GM23338 (cell line): ENCODE measurements around the gene MAPK8. TPM values are rescaled to one million over a fixed set of nuclear protein-coding genes. Genes with fewer than 3 reads are reported as not detected.

ENCODE experiments used
- ATAC-seq: fragments of 200-7000 bp; cut with Tn5 transposase; 3 replicates; pipeline ENCODE4 v1.9.1; 2020
- DNase-seq: peaks from one replicate; pipeline ENCODE4 v3.0.0-alpha.2; 2015; ENCODE audit warnings: low spot score
- H2AFZ ChIP-seq: fragments of 200-600 bp; sonication (generic); 2 replicates; pipeline ENCODE4 v1.8.0; 2016; ENCODE audit warnings: antibody characterized with exemption, mild to moderate bottlenecking, moderate library complexity
- H3F3A ChIP-seq: fragments of 200-600 bp; sonication (generic); replicated peaks from 2 replicates; pipeline ENCODE4 v1.8.0; 2017; ENCODE audit warnings: antibody characterized with exemption, mixed run types, low read depth
- H3K27ac ChIP-seq: fragments of 200-600 bp; sonication (generic); 2 replicates; pipeline ENCODE4 v1.6.1; 2016; ENCODE audit warnings: low read depth
- H3K27me3 ChIP-seq: fragments of 200-600 bp; sonication (generic); 2 replicates; pipeline ENCODE4 v1.8.0; 2016; ENCODE audit warnings: mild to moderate bottlenecking, mixed run types, moderate library complexity; ENCODE audit not compliant: insufficient read depth
- H3K36me3 ChIP-seq: fragments of 200-600 bp; sonication (generic); 2 replicates; pipeline ENCODE4 v1.8.0; 2016; ENCODE audit warnings: mild to moderate bottlenecking; ENCODE audit not compliant: insufficient read depth
- H3K4me1 ChIP-seq: fragments of 200-600 bp; sonication (generic); 2 replicates; pipeline ENCODE4 v1.8.0; 2016; ENCODE audit warnings: mild to moderate bottlenecking, moderate library complexity; ENCODE audit not compliant: insufficient read depth
- H3K4me2 ChIP-seq: fragments of 200-600 bp; sonication (generic); 2 replicates; pipeline ENCODE4 v1.7.1; 2017; ENCODE audit warnings: mixed run types
- H3K4me3 ChIP-seq: fragments of 200-600 bp; sonication (generic); 2 replicates; pipeline ENCODE4 v1.6.1; 2016; ENCODE audit warnings: mixed run types
- H3K79me2 ChIP-seq: fragments of 200-600 bp; sonication (generic); replicated peaks from 2 replicates; pipeline ENCODE4 v1.8.0; 2017; ENCODE audit warnings: mild to moderate bottlenecking; ENCODE audit not compliant: insufficient read depth
- H3K9me2 ChIP-seq: fragments of 200-600 bp; sonication (generic); 2 replicates; pipeline ENCODE4 v1.8.0; 2017; ENCODE audit not compliant: insufficient read depth
- H4K20me1 ChIP-seq: fragments of 200-600 bp; sonication (generic); replicated peaks from 2 replicates; pipeline ENCODE4 v1.8.0; 2017; ENCODE audit warnings: mild to moderate bottlenecking; ENCODE audit not compliant: insufficient read depth
- H3K27ac Mint-ChIP-seq: 2 replicates; pipeline ENCODE4 v1.8.0; 2020; ENCODE audit warnings: inconsistent platforms, mild to moderate bottlenecking, moderate library complexity, mixed read lengths
- H3K27me3 Mint-ChIP-seq: 3 replicates; pipeline ENCODE4 v1.8.0; 2022; ENCODE audit warnings: low read depth, mild to moderate bottlenecking, moderate library complexity, mixed read lengths, inconsistent platforms; ENCODE audit not compliant: insufficient read depth, poor library complexity
- H3K36me3 Mint-ChIP-seq: 3 replicates; pipeline ENCODE4 v1.8.0; 2021; ENCODE audit warnings: low read depth, mild to moderate bottlenecking, inconsistent platforms, moderate library complexity, mixed read lengths
- H3K4me1 Mint-ChIP-seq: 3 replicates; pipeline ENCODE4 v1.8.0; 2020; ENCODE audit warnings: mild to moderate bottlenecking, inconsistent platforms, mixed read lengths
- H3K4me3 Mint-ChIP-seq: 3 replicates; pipeline ENCODE4 v1.8.0; 2021; ENCODE audit warnings: moderate library complexity, mild to moderate bottlenecking, inconsistent platforms, mixed read lengths
- H3K9me3 Mint-ChIP-seq: 3 replicates; pipeline ENCODE4 v1.8.0; 2020; ENCODE audit warnings: moderate library complexity, mild to moderate bottlenecking, inconsistent platforms, mixed read lengths
- CREB1 ChIP-seq: fragments of 250-450 bp; sonication (Bioruptor Pico); IDR thresholded peaks from 2 replicates; pipeline ENCODE4 v1.5.0; 2020; ENCODE audit warnings: low read depth, mild to moderate bottlenecking, moderate library complexity
- EZH2 ChIP-seq: fragments of 200-600 bp; sonication (generic); IDR thresholded peaks from one replicate; pipeline ENCODE4 v1.8.0; 2017; ENCODE audit warnings: antibody characterized with exemption, mild to moderate bottlenecking, low read depth; ENCODE audit not compliant: unreplicated experiment
- EZH2phosphoT487 ChIP-seq: fragments of 200-600 bp; sonication (generic); IDR thresholded peaks from one replicate; pipeline ENCODE4 v1.8.1; 2018; ENCODE audit warnings: antibody characterized with exemption; ENCODE audit not compliant: unreplicated experiment
- JUNB ChIP-seq: IDR thresholded peaks from one replicate; pipeline ENCODE4 v1.6.1; 2016; ENCODE audit warnings: antibody characterized with exemption; ENCODE audit not compliant: unreplicated experiment
- NANOG ChIP-seq: IDR thresholded peaks from 2 replicates; pipeline ENCODE4 v1.6.1; 2016; ENCODE audit warnings: antibody characterized with exemption, borderline replicate concordance
- POLR2AphosphoS5 ChIP-seq: IDR thresholded peaks from 2 replicates; pipeline ENCODE4 v1.6.1; 2016; ENCODE audit warnings: antibody characterized with exemption, low read depth
- STAT1 ChIP-seq: IDR thresholded peaks from one replicate; pipeline ENCODE4 v1.6.1; 2016; ENCODE audit warnings: antibody characterized with exemption; ENCODE audit not compliant: unreplicated experiment
- ZNF114 ChIP-seq: fragments of 250-450 bp; sonication (Bioruptor Pico); IDR thresholded peaks from 2 replicates; pipeline ENCODE4 v1.5.0; 2020; ENCODE audit warnings: mild to moderate bottlenecking, moderate library complexity
- ZNF331 ChIP-seq: fragments of 250-450 bp; sonication (Bioruptor Pico); IDR thresholded peaks from 2 replicates; pipeline ENCODE4 v1.5.0; 2020; ENCODE audit warnings: low read depth, mild to moderate bottlenecking, moderate library complexity
- ZNF462 ChIP-seq: fragments of 250-450 bp; sonication (Bioruptor Pico); IDR thresholded peaks from 2 replicates; pipeline ENCODE4 v1.5.0; 2020; ENCODE audit warnings: mild to moderate bottlenecking, moderate library complexity
- polyA plus RNA-seq: library from polyadenylated mRNA; unstranded; fragments of >200 nt; fragmentation: Nextera tagmentation; extraction: Ambion mirVana; gene quantifications from 2 replicates; pipeline ENCODE4 v1.2.1, GENCODE V29; 2016
- total RNA-seq: library from RNA; depleted of rRNA; stranded (reverse); fragments of >200 nt; shearing (Covaris generic); gene quantifications from 2 replicates; pipeline ENCODE4 v1.2.3, GENCODE V29; 2014
- TF ChIP-seq, protein P1 (sequence below): IDR thresholded peaks from one replicate; pipeline ENCODE4 v1.6.1; 2018; ENCODE audit warnings: antibody characterized with exemption; ENCODE audit not compliant: unreplicated experiment
- TF ChIP-seq, protein P2 (sequence below): IDR thresholded peaks from 2 replicates; pipeline ENCODE4 v1.6.1; 2016; ENCODE audit warnings: antibody characterized with exemption
- TF ChIP-seq, protein P3 (sequence below), 2 experiments: fragments of 200-600 bp in 1 of 2; sonication (generic) in 1 of 2; conservative IDR thresholded peaks; 2 replicates each; pipeline versions ENCODE4 v1.5.1 to v1.6.1; 2016 to 2017; ENCODE audit warnings: antibody characterized with exemption in 2 of 2, low read depth in 2 of 2, mild to moderate bottlenecking in 2 of 2, moderate library complexity in 1 of 2

Gene MAPK8
- total and polyA plus RNA-seq, 2 experiments from 2014 or later, result 52.4 to 73.6 TPM

- no peak for DNase-seq
- no peak overlapping the region for H2AFZ ChIP-seq
These were observed 7.4 kb upstream of the MAPK8 start for GRCh38 chr10:48299066-48299465.

More at GRCh38 chr10:48299066-48299465, 7.4 kb upstream of the MAPK8 start:
- Histone ChIP-seq H3K4me1 (no peaks in the 10 kb centered on the region), H3K79me2 (no peaks in the 10 kb centered on the region), H3K27ac (no peak overlapping the region), H3K4me2 (no peak overlapping the region), H3K9me2 (0 out of 2 replicates have a peak, but pooled peaks cover 2% of the 10 kb centered on the region), H4K20me1 (no peaks in the 10 kb centered on the region), H3K4me3 (no peak overlapping the region), H3F3A (no peaks in the 10 kb centered on the region), H3K36me3 (no peaks in the 10 kb centered on the region), H3K27me3 (no peaks in the 10 kb centered on the region)
- H3K4me3 Mint-ChIP-seq, result no peak overlapping the region
- peaks cover 4% of the 10 kb centered on the region; the same call in 2 of the 3 replicates for H3K4me1 Mint-ChIP-seq
- peaks cover 4% of the 10 kb centered on the region for H3K27me3 Mint-ChIP-seq
- no peak overlapping the region for H3K27ac Mint-ChIP-seq
- ATAC-seq, result no peak
- H3K9me3 Mint-ChIP-seq, result no peaks in the 10 kb centered on the region
- H3K36me3 Mint-ChIP-seq, result no peaks in the 10 kb centered on the region
- TF ChIP-seq, protein P1, sequence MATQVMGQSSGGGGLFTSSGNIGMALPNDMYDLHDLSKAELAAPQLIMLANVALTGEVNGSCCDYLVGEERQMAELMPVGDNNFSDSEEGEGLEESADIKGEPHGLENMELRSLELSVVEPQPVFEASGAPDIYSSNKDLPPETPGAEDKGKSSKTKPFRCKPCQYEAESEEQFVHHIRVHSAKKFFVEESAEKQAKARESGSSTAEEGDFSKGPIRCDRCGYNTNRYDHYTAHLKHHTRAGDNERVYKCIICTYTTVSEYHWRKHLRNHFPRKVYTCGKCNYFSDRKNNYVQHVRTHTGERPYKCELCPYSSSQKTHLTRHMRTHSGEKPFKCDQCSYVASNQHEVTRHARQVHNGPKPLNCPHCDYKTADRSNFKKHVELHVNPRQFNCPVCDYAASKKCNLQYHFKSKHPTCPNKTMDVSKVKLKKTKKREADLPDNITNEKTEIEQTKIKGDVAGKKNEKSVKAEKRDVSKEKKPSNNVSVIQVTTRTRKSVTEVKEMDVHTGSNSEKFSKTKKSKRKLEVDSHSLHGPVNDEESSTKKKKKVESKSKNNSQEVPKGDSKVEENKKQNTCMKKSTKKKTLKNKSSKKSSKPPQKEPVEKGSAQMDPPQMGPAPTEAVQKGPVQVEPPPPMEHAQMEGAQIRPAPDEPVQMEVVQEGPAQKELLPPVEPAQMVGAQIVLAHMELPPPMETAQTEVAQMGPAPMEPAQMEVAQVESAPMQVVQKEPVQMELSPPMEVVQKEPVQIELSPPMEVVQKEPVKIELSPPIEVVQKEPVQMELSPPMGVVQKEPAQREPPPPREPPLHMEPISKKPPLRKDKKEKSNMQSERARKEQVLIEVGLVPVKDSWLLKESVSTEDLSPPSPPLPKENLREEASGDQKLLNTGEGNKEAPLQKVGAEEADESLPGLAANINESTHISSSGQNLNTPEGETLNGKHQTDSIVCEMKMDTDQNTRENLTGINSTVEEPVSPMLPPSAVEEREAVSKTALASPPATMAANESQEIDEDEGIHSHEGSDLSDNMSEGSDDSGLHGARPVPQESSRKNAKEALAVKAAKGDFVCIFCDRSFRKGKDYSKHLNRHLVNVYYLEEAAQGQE, result no peak
- no peak for TF ChIP-seq JUNB
- TF ChIP-seq EZH2, result no peak
- TF ChIP-seq ZNF114 (CRISPR knock-in tag), result no peak
- TF ChIP-seq, protein P2, sequence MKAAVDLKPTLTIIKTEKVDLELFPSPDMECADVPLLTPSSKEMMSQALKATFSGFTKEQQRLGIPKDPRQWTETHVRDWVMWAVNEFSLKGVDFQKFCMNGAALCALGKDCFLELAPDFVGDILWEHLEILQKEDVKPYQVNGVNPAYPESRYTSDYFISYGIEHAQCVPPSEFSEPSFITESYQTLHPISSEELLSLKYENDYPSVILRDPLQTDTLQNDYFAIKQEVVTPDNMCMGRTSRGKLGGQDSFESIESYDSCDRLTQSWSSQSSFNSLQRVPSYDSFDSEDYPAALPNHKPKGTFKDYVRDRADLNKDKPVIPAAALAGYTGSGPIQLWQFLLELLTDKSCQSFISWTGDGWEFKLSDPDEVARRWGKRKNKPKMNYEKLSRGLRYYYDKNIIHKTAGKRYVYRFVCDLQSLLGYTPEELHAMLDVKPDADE, result no peak
- TF ChIP-seq EZH2phosphoT487, result no peak
- TF ChIP-seq, protein P3, sequence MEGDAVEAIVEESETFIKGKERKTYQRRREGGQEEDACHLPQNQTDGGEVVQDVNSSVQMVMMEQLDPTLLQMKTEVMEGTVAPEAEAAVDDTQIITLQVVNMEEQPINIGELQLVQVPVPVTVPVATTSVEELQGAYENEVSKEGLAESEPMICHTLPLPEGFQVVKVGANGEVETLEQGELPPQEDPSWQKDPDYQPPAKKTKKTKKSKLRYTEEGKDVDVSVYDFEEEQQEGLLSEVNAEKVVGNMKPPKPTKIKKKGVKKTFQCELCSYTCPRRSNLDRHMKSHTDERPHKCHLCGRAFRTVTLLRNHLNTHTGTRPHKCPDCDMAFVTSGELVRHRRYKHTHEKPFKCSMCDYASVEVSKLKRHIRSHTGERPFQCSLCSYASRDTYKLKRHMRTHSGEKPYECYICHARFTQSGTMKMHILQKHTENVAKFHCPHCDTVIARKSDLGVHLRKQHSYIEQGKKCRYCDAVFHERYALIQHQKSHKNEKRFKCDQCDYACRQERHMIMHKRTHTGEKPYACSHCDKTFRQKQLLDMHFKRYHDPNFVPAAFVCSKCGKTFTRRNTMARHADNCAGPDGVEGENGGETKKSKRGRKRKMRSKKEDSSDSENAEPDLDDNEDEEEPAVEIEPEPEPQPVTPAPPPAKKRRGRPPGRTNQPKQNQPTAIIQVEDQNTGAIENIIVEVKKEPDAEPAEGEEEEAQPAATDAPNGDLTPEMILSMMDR (conservative IDR thresholded peaks at IDR 0.05; ENCODE audit: low read depth in 2 of 2), result no peak
- TF ChIP-seq STAT1, result no peak
- no peak for TF ChIP-seq POLR2AphosphoS5
- no peak for TF ChIP-seq ZNF331 (CRISPR knock-in tag)
- TF ChIP-seq ZNF462 (CRISPR knock-in tag), result no peak
- no peak for TF ChIP-seq CREB1 (CRISPR knock-in tag)
- TF ChIP-seq NANOG, result no peak
